H4 (cell line): ENCODE results near the gene UBALD1. TPM values are rescaled to one million over a fixed set of nuclear protein-coding genes. Genes with fewer than 3 reads are reported as not detected.

Experiments
- DNase-seq: peaks from one replicate; pipeline ENCODE4 v3.0.0-alpha.2; 2015; ENCODE audit warnings: low spot score
- total RNA-seq: library from RNA; depleted of rRNA; stranded (reverse); fragments of >200 nt; shearing (Covaris generic); gene quantifications from 2 replicates; pipeline ENCODE4 v1.2.3, GENCODE V29; 2014

Gene UBALD1
- total RNA-seq, 1 experiment from 2014 or later: 2.2 TPM

DNA sequence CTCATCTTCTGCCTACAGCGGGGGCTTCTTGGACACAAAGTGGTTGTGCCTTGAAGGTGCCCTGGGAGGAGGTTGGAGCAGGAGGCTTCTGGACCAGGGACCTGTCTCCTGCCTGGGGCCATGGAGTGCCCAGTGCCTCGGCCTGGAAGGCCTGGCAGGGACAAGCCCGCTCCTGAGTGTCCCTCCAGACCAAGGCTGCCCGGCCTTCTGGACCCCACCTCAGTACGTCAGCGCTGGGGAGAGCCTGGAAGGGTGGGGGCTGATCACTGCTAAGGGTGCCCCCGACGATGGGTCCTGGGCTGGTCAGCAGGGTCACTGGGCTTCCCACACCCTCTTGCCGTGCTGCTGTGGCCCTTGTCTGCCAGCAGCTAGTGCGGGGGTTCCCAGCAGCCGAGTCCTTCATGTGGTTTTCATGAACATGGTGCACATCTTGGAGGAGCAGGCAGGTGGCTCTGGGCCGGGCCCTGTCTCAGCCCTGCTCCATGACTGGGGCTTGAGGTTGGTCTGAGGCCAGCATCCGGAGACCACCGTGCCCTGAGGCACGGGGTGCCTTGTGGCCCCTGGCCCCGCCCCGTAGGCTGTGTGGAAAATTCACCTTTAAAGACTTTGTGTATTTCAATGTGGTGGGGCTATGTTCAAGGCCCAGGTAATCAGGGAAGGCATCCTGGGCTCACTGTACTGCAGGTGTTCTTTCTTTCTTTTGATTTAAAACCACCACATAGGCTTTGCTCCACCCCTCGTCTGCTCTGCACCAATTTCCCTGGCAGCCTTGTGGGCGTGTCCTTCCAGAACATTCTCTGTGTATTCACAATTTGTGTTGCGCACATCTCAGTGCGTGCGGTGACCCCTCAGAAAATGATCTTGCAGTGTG lies 32.3 kb upstream of the UBALD1 start:
- DNase-seq: no peak

DNA sequence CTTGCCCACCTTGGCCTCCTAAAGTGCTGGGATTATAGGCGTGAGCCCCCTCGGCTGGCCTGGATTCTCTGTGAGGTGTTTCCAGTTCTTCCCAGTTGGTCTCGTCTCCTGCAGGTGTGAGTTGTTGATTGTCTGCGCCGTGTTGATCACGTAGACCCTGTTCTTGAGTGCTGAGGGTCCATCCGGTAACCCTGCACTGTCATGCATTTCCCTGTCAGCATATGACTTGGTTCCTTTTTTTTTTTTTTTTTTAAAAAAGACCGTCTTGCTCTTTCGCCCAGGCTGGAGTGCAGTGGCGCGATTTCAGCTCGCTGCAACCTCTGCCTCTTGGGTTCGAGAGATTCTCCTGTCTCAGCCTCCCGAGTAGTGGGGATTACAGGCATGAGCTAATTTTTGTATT lies 27.2 kb upstream of the UBALD1 start:
- DNase-seq: no peak

DNA sequence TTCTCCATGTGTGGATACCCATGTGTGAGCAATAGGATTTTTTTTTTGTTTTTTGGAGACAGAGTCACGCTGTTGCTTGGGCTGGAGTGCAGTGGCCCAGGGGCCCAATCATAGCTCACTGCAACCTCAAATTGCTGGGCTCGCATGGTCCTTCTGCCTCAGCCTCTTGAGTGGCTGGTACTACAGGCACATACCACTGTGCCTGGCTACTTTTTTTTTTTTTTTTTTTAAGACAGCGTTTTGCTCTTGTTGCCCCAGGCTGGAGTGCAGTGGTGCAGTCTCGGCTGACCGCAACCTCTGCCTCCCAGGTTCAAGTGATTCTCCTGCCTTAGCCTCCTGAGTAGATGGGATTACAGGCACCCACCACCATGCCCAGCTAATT lies 26.6 kb upstream of the UBALD1 start:
- DNase-seq: no peak

DNA sequence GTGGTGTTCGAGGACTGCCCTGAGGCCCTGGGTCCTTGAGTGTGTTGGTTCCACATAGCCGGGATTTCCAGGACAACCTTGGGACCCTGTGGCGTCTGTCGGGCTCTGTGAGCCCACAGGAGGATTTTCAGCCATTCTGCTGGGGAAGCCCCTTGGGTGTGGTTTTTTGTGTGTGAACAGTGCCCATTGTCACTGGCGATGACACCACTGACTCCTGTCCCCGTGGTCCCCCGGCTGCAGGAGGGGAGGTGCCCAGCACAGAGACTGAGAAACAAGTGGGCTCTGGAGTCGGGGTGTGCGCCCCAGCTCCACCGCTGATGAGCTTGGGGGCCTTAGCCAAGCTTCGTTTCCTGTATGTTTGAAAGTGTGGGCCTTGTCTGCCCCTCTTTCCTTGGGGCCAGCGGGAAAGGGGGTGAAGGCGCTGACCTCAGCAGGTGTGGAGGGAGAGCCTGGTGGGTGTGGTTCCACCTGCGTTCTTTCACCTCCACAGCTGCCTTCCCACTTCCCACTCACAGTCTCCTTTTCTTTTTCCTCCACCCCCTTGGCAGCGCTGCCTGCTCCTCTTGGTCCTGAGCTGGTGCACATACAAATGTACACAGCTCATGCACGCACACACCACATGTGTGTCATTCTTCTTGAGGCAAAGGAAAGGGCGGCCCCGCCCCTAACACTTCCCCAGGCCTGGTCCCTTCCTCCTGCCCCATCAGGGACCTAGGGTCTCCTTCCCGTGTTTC lies 26.1 kb upstream of the UBALD1 start:
- no peak for DNase-seq

DNA sequence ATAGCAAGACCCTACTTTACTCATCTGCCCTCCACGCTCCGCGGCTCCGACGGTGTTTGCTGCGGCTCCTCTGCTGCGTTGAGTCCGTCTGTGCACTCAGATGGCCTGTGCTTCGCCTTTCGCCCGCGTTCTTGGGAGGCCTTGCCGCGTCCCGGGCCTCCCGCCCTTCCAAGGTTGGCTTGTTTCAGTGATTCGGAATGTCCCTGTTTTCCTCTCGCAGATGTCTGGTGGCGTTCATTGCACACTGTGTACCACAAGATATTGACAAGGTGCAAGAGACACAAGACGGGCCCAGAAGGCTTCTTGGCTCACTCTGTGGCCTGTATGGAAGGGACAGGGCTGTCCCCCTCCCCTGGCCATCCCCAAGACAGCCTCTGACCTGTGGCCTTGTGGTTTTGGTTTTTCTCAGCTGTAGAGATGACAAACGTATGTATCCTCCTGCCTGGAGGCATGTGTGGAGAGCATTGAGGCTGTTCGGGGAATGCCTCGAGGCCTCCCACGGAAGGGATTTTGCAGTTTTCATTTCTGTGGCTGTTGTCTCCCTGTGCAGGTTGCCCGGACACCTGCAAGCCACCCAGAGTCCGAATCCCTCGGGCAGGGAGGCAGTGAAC lies 25.3 kb upstream of the UBALD1 start:
- no peak for DNase-seq

DNA sequence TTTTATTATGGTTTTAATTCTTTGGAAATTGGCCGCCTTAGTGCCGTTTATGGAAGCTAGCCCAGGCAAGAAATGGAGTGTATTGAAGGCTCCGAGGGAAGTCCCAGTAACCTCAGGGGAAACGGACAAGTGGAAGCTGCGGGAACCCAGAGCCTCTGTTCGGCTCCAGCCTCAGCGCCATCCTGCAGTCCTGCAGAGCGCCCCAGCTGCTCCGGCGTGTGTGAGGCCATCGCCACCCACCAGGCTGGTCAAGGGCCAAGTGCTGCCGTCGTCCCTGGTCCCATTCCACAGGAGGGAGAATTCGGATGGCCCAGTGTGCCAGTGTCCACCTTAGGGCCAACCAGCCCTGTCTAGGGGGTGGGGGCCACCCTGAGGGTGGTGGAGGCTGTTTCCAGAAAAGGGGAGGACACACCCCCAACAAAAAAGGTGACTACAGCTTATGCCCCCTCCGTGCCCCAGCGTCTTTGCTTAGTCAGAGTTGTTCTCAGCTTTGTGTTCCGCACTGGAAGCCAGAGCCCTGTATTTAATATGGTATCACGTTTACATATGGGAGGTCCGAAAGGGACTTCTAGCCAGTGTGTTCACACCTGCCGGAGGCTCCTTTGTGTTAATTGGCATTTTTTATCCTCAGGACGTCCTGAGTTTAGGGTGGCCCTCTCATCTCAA lies 22.9 kb upstream of the UBALD1 start:
- no peak for DNase-seq

DNA sequence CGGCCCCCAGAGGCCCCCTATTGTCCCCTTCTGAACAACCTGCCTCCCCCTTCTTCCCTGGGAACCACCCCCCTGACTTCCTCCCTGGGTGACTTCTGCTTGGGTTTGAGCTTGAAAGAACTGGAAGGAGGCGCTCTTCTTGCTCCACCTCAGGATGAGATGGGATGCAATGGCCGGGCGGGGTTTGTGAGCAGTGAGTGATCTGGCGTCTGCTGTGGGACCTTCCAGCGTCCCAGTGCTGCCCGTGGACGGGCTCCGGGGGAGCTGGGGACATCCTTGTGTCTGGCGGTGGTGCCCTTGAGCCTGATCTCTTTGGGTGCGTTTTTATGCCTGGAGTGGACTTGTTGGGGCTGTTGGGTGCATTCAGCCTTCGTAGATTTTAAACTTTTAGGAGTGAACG lies 21.5 kb upstream of the UBALD1 start:
- no peak for DNase-seq

DNA sequence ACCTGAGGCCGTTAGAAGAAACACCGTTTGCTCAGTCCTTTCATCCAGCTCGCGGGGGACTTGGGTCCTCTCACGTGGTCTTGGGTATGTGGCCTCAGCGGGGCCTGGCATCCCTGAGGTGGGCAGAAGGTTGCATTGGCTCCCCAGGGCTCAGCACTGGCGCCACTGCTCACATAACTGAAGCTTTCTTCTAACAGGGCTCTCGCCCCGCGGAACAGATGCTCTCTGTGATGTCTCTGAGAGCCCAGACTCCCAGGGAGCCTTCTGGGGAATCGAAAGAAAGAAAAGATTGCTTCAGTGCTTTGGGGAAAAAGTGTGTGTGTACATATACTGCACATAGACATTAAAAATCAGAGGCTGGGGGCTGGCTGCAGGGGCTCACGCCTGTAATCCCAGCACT lies 20.1 kb upstream of the UBALD1 start:
- no peak for DNase-seq

DNA sequence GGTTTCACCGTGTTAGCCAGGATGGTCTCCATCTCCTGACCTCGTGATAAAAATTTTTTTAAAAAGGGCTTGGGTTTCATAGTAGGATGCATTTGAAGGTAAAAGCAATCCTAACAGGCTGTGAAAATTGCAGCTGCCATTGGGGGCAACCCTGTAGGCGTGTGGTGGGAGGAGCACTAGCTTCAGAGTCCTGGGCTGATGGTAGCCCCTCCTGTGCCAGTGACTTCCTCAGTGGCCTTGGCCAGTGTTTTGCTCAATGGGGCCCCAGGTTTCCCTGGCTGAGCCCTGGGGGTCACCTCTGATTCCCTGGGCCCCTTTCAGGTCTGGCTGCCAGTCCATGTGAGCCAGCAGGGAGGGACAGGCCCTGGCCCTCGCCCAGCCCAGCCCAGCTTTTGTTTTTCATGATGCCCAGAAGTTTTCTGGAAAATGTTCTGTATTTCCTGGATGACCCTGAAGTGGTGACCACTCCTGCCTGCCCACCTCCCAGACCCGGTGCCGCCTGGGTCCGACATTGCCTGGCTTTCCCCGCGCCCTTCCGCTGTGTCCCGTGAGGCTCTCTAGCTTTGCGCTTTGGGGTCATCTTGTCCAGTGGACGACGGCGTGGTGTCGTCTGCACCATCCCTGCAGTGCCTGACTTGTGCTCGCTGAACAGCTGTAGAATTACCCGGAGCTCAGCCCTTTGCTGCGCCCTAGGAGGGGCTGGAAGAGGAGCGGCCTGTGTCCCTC lies 19.4 kb upstream of the UBALD1 start:
- no peak for DNase-seq

DNA sequence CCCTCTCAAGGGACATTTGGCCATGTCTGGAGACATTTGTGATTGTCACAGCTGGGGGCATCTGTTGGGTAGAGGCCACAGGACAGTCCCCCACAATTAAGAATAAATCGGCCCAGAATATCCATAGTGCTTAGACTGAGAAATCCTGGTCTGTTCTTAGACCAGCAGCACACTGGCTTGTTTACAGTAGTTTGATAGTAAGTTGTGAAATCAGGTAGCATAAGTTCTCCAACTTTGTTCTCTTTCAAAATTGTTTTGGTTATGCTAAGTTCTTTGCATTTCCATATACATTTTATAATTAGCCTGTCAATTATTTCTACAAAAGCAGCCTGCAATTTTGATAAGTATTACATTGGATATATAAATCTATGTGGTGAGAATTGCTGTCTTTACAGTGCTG lies 16.8 kb upstream of the UBALD1 start:
- no peak for DNase-seq

DNA sequence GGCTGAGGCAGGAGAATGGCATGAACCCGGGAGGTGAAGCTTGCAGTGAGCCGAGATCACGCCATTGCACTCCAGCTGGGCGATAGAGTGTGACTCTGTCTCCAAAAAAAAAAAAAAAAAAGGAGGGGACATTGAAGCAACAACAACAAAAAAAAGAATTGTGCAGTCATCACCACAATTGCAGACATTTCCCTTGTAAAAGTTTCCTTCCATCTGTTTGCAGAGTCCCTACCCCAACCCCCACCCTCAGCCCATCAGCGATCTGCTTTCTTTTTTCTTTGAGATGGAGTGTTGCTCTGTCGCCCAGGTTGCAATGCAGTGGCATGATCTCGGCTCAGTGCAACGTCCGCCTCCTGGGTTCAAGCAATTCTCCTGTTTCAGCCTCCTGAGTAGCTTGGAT lies 13.6 kb upstream of the UBALD1 start:
- DNase-seq: no peak

DNA sequence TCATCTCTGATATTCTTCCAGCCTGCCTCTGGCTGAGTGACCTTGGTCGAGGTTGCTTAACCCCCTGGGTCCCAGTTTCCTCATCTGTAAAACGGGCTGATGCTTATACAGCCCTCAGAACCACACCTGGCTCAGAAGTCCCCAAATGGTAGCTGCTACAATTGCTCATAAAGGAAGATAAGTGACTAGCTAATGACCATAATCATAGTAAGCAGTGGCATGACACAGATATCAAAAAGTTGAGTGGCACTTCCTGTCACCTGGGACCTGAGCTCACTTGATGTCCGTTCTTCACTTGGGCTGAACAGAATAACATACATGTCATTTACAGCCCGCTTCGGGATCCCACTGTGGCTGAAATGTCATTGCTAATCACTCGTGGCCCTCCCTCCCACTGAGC lies 11.7 kb upstream of the UBALD1 start:
- no peak for DNase-seq

DNA sequence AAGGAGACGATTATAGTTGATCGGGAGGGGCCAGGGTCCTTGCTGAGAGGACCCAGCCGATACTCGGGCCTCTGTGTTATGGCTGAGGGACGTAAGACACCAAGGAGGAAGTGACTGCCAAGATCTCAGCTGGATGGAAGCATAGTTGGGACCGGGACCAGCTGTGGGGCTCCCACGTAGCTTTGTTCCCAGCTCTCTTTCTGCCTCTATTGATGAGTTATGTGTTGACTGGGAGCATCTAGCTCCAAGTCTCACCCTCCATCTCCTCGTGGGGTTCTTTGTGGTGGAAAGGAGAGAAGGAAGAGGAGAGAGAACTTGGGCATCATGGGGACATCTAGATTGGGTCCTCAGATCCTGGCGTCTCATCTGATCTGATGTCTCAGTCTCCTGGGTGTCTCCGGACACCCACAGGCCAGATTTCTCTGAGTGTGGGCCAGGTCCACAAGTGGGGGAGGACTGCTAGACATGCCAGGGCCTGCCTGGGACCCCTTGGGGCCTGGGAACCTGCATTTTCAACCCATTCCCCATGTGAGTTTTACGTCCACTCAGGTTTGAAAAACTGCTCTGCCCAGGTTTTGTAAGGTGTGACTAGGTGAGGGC lies 11.0 kb upstream of the UBALD1 start:
- no peak for DNase-seq

DNA sequence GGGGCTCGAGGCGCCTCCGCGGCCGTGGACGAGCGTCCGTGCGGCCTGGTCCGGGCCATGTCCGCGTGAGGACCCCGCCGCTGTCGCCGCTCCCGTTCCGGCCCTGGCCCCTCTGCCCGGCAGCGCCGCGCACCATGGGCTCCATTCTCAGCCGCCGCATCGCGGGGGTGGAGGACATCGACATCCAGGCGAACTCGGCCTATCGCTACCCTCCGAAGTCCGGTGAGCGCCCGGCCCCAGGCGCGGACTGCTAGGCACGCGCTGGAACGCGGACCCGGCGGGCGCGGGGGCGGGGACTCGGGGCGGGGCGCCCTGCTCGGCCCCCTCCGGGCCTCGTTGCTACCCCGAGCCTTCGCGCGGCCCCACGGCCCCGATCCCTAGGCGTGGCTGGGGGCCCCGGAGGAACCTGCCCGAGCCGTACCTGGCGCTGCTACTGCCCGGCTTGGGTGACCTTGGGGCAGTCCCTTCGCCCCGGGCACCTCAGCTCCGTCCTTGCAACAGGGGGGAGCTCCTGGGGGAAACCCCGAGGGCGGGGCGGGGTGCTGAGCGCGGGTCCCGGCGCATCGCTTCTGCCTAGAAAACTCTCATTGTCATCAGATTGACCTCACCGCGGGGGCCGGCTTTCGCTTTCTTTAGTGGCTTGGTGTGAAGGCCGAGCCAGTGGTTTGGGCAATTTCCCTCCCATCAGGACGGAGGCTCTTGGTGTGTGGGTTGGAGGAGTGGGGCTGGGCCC lies 10.3 kb upstream of the UBALD1 start:
- no peak for DNase-seq

DNA sequence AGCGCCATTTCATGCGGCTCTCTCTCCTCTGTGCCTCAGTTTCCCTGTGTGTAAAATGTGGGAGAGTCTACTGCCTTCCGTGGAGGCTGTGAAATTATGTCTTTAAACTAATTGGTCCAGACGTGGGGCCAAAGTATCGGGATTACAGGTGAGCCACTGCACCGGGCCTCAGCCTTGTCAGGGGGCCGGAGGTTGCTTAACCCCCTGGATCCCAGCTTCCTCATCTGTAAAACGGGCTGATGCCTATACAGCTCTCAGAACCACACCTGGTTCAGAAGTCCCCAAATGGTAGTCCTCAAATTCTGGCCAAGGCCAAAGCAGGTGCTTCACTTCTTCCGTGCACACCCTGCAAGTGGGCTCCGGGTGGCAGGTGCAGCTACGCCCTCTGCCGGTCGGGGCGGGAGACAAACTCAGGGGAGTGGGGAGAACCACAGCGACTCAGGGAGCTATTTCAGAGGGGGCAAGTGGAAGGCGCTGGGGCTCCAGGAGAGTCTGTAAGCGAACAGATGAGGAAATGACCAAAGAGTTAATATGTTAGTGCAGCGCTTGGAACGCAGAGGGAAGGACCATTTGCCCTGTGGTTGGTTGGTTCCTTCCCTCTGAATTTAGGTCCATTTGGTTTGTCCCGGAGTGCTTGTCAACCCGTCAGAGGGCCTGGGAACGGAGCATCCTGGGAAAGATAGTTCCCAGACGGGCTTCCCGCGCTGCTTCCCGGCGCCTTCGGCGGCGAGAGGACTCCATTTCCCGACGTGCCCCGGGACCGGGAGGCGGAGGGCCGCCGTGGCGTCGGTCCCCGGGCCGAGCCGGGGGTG lies 9.5 kb upstream of the UBALD1 start, which contains the start of gene MGRN1:
MGRN1 (plus strand) TSS at position 812 of the 812 bp plus-strand sequence. CDS start 135 bp downstream, outside the sequence.
- peak; percentile 92 for DNase-seq

DNA sequence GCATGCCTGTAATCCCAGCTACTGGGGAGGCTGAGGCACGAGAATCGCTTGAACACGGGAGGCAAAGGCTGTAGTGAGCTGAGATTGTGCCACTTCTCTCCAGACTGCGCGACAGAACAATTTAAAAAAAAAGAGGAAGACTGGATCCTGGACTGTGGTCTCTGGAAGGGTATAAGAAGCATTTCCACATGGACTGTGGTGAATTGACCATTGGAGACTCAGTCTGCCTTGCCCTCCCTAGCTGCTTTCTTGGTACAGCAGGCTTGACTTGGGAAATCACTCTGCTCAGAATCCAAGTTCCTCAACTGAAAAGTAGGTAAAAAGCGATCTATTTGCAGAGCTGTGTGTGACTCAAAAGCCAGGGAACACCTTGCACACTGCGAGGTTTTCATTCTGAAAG lies 8.9 kb upstream of the UBALD1 start:
- no peak for DNase-seq

DNA sequence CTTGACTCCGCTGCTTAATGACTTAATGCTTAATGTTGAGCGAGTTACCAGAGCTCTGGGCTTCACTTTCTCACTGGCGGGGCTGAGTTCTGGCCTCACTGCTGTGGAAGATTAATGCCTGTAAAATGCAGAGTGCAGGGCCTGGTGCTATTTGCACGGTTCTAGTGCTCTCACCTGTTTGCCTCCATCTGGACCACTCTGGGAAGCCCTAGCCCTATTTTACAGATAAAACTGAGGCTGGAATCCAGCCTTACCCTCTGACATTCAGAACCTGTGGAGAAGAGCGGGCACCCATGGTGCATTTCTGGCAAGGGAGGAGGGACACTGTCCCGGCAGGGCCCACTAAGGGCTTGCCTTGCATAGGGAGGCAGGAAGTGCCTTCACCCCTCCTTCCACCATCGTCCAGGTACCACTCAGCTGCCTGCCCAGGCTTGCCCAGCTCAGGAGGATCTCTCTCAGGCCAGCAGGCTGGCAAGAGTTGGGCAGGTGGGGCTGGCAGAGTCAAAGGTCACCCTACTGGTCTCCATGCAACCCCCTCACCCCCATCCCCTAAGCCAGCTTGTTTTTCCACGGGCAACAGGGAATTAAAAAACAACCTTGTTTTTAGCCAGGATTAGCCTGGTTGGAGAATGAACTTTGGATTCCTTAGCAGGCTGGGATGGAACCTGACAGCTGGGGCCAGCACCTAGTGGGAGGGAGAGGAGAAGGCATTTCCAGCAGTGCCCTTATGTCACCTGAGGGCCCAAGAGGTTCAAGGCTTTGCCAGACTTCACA lies 4.1 kb upstream of the UBALD1 start:
- no peak for DNase-seq

DNA sequence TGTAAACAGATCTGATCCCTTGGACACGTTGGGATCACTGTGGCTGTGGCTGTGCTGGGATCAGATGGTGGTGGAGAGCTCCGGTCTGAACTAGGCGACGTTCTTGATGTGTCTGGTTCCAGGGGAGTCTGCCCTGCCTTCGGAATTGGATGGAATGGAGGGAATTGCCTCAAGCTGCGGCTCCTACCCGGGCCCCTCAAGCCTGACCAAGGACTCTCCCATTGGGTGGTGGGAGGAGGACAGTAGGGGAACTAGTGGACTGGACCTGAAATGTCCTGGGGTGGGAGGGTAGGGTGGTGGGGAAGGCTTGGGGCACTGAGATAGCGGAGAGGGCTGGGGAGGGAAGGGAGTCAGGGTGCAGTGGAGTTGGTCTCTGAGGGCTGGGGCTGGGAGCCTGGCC lies 3.2 kb upstream of the UBALD1 start:
- no peak for DNase-seq
